GM19452 (cell line): ENCODE data around the gene GNA15.

ENCODE experiments used
- ATAC-seq: cut with Tn5 transposase; IDR thresholded peaks from one replicate; pipeline ENCODE4 v1.9.1; 2021; ENCODE audit not compliant: unreplicated experiment

The GNA15 gene

GRCh38 chr19:3106509-3107141 is 29.2 kb upstream of the GNA15 start:
- no peak for ATAC-seq

DNA sequence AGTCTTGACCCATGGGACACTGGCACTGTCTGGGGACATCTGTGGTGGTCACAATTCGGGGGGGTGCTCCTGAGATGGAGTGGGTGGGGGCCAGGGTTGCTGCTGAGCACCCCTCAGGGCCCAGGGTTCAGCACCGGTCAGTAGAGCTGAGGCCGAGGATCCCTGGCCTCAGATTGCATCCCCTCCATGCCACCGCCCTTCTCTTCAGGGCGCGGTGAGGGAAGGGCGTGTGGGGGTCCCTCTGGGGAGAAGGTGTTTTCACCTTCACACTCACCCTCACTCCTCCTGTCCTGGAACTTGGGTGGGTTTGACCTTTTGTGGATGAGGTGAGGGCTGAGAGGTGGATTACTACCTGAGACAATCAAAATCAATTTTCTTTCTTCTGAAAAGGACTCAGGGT is 28.2 kb upstream of the GNA15 start:
- no peak for ATAC-seq

GRCh38 chr19:3108775-3109174 is 27.1 kb upstream of the GNA15 start:
- no peak for ATAC-seq

- no peak for ATAC-seq
These were observed 26.3 kb upstream of the GNA15 start for GRCh38 chr19:3109491-3109890.

DNA sequence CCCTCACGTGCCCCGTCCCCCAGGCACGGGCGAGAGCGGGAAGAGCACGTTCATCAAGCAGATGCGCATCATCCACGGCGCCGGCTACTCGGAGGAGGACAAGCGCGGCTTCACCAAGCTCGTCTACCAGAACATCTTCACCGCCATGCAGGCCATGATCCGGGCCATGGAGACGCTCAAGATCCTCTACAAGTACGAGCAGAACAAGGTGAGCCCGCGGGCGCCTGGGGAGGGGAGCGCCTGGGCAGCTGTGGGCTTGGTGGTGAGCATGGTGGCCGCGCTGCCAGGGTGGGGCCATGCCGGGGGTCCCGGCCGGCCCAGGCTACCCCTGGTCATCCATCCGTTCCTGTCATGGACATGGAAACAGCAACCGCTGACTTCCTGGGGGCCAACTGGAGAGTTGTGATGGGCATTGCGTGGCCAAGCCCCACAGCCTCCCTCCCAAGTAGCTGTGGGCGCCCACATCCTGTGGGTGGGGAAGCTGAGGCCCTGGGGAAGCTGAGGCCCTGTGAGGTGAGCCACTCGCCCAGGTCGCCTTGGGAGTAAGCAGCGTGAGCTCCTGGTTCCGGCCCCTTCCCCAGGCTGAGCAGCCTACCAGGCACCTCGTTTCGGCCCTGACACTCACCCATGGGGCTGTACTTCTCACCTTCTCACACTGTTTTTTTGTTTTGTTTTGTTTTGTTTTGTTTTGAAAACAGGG is 25.6 kb upstream of the GNA15 start:
- no peak for ATAC-seq

- ATAC-seq, result no peak
These were observed 24.1 kb upstream of the GNA15 start for GRCh38 chr19:3111586-3112247.

DNA sequence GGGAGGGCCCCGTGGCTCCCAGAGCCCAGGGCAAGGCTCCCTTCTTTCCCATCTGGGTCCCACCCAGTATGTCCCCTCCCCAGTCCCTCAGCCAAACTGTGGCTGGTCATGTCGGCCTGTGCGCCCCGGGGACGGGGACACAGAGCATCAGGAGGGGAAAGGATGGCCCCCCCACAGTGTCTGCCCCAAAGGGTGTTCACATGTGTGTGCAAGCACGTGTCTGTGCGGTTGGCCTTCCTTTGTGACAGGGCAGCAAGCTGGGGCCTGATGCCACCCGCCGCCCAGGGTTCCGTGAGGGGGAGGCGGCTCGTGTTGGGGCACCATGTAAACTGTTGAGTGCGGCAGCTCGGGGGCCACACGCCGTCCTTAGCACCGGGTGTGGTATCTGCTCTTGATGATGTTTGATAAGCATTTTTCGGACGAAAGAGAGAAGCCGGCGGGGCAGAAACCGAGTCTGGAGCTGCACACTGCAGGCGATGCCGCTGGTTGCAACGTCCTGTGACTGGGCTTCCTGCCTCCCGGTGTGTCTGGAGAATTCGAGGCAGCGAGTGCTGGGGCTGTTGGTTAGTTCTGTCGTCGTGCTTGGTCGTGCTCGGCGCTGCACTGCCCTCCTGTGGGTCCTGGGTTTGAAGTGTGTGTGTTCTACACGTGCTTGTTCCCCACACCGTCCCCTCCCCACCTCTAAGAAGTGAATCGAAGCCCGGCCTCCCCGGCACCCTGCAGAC is 23.3 kb upstream of the GNA15 start:
- ATAC-seq, result no peak

- ATAC-seq, result no peak
These were observed 22.5 kb upstream of the GNA15 start for GRCh38 chr19:3113100-3114017.

- ATAC-seq, result no peak
These were observed 21.7 kb upstream of the GNA15 start for GRCh38 chr19:3114018-3114726.

DNA sequence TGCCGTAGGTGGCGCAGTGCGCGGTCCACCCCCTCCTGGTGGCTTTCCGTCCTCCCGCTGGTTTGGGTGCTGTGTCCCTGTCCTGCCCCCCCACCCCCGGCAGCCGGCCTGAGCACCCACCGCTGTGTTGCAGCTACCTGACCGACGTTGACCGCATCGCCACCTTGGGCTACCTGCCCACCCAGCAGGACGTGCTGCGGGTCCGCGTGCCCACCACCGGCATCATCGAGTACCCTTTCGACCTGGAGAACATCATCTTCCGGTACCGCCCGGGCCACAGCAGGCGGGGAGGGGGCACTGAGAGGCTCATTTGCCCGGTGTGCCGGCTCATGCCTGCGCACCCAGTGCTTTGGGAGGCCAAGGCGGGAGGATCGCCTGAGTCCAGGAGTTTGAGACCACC is 21.0 kb upstream of the GNA15 start:
- ATAC-seq, result no peak

DNA sequence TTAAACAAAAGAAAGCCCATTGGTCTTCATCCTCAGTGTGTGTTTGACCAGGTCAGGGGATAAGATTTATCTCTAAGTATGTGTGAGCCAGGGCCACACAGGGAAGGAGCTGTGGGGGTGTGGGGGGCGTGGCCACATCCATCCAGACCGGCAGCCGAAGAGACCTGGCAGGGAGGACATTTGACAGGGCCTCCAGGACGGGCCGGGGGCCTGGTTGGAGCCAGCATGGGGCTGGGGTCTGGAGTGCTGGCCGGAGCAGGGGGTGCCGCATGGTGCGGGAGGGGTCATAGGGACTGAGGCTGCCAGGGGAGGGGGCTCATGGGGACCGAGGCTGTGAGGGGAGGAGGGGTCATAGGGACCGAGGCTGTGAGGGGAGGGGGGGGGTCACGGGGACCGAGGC is 20.4 kb upstream of the GNA15 start:
- ATAC-seq, result no peak

- ATAC-seq, result no peak
These were observed 19.8 kb upstream of the GNA15 start for GRCh38 chr19:3115916-3116602.

GRCh38 chr19:3116621-3117020 is 19.2 kb upstream of the GNA15 start:
- ATAC-seq, result no peak

- no peak for ATAC-seq
These were observed 18.1 kb upstream of the GNA15 start for GRCh38 chr19:3117716-3118115.

GRCh38 chr19:3118232-3119070 is 17.4 kb upstream of the GNA15 start:
- no peak for ATAC-seq

DNA sequence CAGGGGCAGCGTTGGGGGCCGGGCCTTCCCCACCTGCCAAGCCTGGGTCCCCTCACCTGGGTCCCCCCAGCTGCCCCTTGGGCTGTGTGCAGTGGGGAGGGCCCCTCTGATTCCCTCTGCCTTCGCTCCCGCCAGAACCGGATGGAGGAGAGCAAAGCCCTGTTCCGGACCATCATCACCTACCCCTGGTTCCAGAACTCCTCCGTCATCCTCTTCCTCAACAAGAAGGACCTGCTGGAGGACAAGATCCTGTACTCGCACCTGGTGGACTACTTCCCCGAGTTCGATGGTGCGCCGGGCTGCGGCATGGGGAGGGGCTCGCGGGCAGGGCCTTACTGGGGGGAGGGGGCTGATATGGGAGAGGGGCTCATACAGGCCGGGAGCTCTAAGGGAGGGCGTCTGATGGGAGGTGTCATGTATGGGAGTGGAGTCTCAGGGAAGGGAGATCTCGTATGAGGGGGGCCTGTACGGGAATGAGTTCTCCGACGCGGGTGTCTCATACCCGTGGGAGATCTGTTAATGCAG is 16.7 kb upstream of the GNA15 start:
- ATAC-seq, result no peak

- ATAC-seq, result no peak
These were observed 16.0 kb upstream of the GNA15 start for GRCh38 chr19:3119693-3120380.
